Retina (tissue), 1 donor: Measurements from ENCODE around the gene PIGC.
A peak's percentile ranks its signal among the peaks of the same experiment; 100 is the strongest.
"Not testable (repeated sequence)": the region's sequence is repeated elsewhere in the genome, so short reads cannot be mapped to it uniquely, and the experiment has no call there.

Source experiments
- DNase-seq: peaks from one replicate; pipeline ENCODE4 v3.0.0-alpha.2; 2016

PIGC gene

DNA sequence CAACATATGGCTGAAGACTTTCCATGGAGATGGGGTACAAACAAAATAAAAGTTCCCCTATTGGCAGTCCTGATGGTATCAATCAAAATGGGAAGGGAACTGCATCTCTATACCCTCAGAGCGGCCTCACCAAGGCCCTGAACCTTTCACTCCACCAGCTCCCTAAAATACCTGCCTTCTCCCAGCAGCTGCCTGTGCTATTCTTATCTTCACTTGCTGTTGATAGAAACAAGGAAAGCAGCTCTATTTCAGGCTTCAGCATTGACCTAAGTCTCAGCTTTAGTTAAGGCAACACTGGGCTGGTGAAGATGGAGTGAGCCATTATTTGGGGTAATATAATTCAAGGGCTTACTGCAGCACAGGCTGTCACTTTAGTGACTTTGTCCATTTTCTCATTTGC is 21.7 kb upstream of the PIGC start:
- DNase-seq: no peak

DNA sequence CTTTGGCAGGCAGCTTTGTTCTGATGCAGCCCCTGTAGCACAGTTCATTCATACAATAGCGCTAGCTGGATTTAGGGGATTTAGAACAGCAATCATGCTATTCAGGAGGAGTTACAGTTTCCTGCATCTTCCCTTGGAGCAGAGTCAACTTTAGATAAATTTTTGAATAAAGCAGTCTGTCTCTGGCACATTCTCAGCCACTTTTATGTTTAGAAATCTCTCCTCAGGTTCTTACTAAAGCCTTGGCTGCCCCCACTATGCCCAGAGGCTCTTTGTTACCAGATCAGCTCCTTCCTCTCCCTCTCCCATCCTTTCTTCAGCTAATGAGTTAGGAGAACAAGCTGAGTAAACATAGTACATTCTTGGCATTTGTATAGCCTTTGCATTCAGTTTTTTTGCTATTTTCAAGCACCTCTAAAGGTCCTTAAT is 17.0 kb upstream of the PIGC start:
- DNase-seq: no peak

GRCh38 chr1:172460177-172460576 is 16.3 kb upstream of the PIGC start:
- no peak for DNase-seq

DNA sequence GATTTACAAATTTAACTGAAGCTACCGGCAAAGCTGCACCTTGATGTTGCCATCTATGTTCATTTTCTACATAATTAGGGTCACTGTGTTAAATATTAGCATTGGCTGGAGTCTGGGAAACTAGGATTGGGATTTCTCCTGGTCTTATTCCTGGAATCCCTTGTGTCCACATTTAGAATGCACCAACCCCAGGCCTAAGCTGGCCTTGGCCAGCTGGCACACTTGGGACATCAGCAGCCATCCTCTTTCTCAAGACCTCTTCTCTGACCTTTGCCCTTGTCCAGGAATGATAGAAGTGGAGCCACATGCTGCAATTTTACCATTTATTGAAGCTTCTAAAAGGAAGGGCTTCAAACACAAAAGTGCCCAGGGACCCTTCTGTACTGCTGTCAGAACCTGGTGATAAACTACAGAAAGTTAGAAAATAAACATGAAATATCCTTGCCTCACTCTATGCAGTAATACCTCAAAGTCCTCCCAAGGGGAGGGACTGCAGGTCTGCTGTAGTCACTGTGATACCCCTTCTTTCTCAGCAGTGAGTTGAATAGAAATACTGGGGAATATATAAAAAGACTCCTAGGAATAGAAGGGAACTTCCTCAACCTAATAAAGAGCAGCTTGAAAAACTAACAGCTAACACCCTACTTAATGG is 13.7 kb upstream of the PIGC start:
- no peak for DNase-seq

DNA sequence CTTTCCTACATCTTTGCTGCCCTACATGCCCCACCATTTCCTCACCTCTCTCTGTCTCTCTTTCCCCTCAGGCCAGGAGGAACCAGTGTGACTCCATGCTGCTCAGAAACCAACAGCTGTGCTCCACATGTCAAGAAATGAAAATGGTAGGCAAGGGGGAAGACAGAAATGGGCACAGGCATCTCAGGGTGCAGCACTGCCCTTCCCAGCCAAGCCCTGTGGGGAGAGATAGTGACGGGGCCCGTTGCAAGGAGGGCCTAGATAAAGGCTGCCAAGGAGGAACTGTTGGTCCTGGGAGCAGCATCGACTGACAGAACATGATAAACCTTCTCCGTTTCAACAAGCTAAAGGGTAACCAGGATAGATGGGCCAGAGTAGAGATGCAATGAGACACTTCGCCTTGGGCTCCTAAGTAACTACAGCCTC is 12.5 kb upstream of the PIGC start:
- no peak for DNase-seq

- DNase-seq: no peak
Observed at GRCh38 chr1:172455451-172455850, 11.6 kb upstream of the PIGC start.

DNA sequence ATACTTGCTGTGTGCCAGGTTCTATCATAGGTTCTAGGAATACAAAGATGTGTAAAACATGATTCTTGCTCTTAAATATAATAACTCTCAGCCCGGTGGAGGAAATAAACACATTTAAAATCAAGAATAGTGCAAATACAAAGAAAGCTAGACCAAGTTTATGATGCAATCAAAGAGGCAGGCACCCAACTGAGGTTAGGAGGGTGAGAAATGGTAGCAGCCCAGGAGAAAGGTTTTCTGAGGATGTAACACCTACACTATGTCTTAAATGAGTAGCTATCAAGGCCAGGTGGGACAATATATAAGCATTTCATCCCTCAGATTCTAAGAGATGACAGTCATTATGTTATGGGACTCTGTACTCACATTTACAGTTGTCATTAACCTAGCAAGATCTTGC is 9.7 kb upstream of the PIGC start:
- DNase-seq: no peak

DNA sequence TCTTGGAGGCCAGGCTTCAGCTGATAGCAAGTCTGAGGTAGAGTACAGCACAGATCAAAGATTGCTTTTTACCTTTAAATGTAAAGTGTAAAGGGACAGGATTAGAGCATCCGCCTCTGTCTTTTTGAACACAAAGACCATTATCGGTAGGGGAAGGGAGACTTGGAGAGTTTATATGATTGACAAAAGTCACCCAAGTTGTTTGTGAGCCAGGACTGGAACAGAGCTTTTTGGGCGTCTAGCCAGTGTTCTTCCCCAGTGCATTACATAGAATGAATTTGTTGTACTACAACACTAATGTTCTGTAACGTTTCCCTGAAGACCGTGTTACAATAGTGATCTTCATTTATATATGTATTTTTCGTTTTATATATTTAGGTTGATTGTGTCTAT is 9.3 kb upstream of the PIGC start:
- DNase-seq: no peak

GRCh38 chr1:172452536-172453152 is 8.8 kb upstream of the PIGC start:
- DNase-seq: no peak

DNA sequence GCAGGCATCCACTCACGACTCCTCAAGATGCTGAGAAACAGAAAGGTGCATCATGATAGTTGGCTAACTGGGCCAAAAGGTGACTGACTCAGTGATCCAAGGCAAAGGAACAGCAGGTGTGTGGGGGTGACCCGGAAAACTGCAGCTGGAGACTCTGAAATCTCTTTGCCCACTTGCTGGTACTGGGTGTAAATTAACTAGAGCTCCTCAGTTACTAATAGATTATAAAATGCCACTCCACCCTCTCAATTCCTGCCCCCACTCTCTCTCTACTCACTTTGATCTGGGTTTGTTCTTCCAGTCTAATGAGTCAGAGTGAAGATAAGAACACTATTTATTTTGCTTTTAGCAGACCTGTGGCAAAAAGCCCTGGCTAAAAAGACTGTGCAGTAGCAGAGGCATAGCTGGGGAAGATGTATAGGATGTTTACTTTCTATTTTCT is 7.2 kb upstream of the PIGC start:
- DNase-seq: peak; percentile 28

DNA sequence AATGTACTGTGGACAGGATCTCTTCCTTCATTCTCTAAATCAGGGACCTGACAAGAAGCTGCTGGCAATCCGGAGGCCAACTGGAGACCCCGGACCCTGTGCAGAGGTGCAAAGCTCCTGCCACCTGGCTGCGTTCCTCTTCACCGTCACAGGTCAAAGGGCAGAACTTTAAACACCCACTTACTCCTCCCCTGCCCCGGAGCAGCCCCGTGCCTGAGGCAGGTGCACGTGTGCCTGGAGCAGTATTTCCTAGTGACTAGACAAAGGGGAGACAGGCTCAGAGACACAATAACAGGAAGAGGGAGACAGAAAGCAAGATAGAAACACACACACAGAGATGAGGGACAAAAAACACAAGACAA is 6.6 kb upstream of the PIGC start:
- no peak for DNase-seq

DNA sequence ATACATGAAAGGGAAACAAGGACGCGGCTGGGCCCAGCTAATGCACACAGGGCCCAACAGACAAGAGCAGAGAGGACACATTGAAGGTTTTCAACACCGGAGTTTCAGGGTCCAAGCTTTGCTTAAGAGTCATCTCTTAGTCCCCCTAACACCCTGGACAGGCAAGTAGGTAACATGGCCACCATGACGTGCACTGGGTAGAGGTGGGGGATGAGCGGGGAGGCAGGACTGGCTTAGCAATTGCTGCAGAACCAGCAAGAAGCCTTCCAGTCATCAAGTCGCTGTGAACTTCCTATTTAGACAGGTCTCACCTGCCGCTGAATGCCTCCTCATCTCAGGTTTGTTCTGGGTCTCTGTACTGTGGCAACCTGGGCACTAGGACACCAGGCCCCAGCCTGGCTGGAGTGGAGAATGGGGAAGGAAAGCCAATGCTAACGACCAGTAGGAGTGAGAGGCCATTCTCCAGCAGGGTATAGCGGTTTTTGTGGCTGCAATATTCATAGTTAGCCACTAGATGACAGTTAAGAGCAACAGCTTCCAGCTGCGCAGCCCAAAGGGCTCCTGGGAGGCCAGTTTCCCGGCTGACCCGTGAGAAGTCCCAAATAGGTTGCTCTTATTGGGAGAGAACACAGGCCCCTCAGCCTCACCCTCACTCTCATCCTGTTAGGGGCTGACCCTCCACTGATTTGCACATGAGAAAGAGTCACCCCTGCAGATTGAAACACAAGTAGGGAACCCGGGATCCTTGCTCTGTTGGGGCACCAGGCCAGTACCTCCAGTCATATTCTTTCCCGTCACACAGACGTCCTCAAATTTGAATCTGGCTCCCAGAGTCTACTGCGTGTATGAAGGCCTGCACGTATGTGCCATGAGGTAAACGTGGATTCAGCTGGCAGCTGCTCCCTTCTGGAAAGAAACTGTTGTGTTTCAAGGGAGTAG is 6.0 kb upstream of the PIGC start:
- peak; percentile 75 for DNase-seq

DNA sequence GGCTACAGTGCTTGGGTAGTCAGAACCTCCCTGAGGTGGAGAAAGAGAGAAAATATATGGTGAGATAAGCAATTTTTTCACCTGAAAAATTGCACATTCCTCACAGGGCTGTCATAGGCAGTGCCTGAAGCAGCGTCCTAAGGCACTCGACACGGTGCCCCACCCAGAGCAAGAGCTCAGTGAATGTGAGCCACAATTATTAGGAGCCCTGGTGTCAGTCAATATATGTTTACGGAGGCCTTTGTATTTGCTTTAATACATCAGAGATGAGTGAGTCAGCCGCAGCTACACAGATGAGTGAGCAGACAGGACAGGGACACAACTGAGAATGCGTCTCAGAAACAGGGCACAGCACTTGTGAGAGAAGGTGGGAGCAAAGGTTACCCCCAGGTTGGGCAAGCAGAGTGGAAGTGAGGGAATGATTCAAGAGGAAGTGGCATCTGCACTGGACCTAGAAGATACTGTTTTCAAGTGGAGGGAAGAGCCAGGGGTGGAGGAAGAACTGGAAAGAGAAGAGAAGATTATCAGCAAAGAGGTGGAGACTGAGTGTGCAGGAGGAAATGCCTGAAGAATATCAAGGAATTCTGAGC is 5.2 kb upstream of the PIGC start:
- no peak for DNase-seq

GRCh38 chr1:172447641-172448040 is 3.8 kb upstream of the PIGC start:
- no peak for DNase-seq

DNA sequence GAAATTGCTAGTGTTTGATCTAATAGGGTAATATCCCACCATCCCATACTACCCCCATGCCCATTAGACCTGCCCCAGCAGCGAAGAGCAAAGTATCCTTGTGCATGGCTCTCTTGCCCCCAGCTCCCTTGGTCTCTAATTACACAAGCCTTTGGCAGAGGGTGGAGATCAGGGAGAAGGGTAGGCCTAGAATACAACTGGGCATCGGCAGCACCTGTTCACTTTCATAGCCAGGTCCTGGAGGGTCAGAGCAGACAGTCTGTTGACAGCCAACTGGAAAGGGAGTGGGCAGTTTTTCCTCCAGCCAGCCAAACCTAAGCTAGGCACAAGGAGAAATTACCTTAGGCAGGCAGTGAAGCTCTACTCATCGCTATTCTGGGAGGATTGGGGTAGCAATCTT is 2.7 kb upstream of the PIGC start:
- DNase-seq: no peak

GRCh38 chr1:172442843-172443565 is 865 bp downstream of the PIGC start:
- no peak for DNase-seq

- DNase-seq: no peak
Observed at GRCh38 chr1:172442404-172442803, 1.5 kb downstream of the PIGC start.

DNA sequence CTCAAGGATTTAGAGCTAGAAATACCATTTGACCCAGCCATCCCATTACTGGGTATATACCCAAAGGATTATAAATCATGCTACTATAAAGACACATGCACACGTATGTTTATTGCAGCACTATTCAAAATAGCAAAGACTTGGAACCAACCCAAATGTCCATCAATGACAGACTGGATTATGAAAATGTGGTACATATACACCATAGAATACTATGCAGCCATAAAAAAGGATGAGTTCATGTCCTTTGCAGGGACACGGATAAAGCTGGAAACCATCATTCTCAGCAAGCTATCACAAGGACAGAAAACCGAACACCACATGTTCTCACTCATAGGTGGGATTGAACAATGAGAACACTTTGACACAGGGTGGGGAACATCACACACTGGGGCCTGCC is 6.7 kb downstream of the PIGC start:
- not testable (repeated sequence) for DNase-seq

DNA sequence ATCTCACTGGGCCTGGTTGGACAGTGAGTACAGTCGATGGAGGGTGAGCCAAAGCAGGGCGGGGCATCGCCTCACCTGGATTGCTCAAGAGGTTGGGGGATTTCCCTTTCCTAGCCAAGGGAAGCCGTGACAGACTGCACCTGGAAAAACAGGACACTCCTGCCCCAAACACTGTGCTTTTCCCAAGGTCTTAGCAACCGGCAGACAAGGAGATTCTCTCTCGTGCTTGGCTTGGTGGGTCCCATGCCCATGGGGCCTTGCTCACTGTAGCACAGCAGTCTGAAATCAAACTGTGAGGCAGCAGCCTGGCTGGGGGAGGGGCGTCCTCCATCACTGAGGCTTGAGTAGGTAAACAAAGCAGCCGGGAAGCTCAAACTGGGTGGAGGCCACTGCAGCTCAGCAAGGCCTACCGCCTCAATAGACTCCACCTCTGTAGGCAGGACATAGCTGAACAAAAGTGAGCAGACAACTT is 12.1 kb downstream of the PIGC start:
- DNase-seq: no peak

DNA sequence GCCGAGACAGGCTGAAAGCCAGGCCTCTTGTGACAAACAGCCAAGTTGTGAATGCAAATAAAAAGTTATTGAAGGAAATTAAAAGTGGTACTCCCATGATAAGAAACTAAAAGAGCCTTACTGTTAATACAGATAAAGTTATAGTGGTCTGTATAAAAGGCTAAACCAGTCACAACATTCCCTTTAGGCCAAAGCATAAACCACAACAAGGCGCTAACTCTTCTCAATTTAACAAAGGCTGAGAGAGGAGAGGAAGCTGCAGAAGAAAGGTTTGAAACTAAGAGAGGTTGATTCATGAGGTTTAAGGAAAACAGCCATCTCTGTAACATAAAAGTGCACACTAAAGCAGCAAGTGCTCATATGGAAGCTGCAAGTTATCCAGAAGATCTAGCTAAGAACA is 12.7 kb downstream of the PIGC start:
- DNase-seq: no peak

- no peak for DNase-seq
Observed at GRCh38 chr1:172430128-172430454, 13.8 kb downstream of the PIGC start.

DNA sequence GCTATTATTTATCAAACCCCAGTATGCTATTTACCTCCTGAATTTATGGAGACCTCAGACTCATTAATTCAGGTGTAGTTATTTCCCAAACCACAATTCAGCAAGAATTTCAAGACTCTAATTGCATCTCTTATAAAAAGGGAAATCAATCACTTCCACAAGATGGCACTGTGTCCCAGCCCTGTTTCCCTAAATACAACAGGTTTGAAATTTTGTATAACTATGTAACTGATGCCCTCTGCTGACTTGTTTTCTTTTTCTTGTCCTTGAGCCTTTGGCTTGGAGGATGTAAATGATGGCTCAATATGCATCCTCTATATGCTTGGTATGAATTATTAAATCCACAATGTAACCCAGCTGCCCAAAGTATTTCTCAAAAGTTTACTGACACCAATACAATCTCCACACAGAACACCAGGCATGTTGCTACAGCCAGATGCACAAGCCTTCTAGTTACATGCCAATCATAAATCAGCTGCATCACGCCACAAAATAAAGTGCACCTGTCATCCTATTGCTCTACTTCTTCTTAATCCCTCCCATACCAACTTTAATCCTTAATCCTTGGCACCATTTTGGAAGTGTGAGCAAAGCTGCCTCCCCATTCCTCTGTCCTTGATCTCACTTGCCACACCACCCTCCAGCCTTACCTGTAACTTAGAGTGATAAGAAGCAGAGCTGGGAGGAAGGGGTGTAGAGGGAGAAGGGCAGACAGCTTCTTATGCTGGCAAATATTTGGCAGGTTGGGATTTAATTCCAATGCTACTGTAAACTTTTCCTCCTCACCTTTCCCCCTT is 14.3 kb downstream of the PIGC start:
- no peak for DNase-seq
